Pancreas (tissue), 10 donors: ENCODE results near the gene NIPA2. TPM values are rescaled to one million over a fixed set of nuclear protein-coding genes. Genes with fewer than 3 reads are reported as not detected.

Experiments used
- ATAC-seq, 4 donors: fragments of 200-7000 bp; cut with Tn5 transposase; one replicate each; pipeline versions ENCODE4 v1.8.0 to v1.9.1; 2020; ENCODE audit warnings: mild to moderate bottlenecking in 4 of 4, moderate library complexity in 4 of 4
- DNase-seq, 6 donors: peaks; one replicate each; pipeline ENCODE4 v3.0.0-alpha.2; 2020
- FAIRE-seq: peaks from 2 replicates; lab custom pipeline; 2012; peaks lifted over from hg19 to GRCh38; lab: Jason Lieb, UNC
- H3K27ac ChIP-seq, 4 donors: fragments of 200-600 bp; sonication (generic); 1 replicate in 3 of 4; 2 replicates in 1 of 4; pipeline versions ENCODE4 v1.5.0 to v1.8.0; 2020
- H3K27me3 ChIP-seq, 4 donors: fragments of 200-600 bp; one replicate each; pipeline ENCODE4 v1.8.0; 2021
- H3K36me3 ChIP-seq, 3 donors: fragments of 200-600 bp; sonication (generic) in 1 of 3; one replicate each; pipeline versions ENCODE4 v1.5.0 to v1.8.0; 2020 to 2021
- H3K4me1 ChIP-seq, 3 donors: fragments of 200-600 bp; one replicate each; pipeline ENCODE4 v1.8.0; 2021
- H3K4me3 ChIP-seq, 4 donors: fragments of 200-600 bp; sonication (generic) in 2 of 4; one replicate each; pipeline versions ENCODE4 v1.5.0 to v1.8.0; 2020 to 2021
- H3K9me3 ChIP-seq, 4 donors: fragments of 200-600 bp; one replicate each; pipeline ENCODE4 v1.8.0; 2021
- CTCF ChIP-seq, 4 donors: fragments of 200-600 bp; sonication (generic) in 3 of 4; IDR thresholded peaks; one replicate each; pipeline versions ENCODE4 v1.5.0 to v1.8.0; 2021; ENCODE audit warnings: antibody characterized with exemption in 4 of 4
- WGBS, 2 donors: extraction: QIAGEN DNeasy Blood & Tissue Kit; methylation state at CpG; one replicate each; pipeline ENCODE4 v1.1.7; 2013; 5-methylcytosine and 5-hydroxymethylcytosine counted together
- intact Hi-C, 3 donors: fragments of 100-400 bp; cut with DNase I; formaldehyde crosslinking; loops; one replicate each; pipeline versions ENCODE4 v1.11.1 to v1.14.2; 2022
- polyA plus RNA-seq, 2 donors: library from polyadenylated mRNA; stranded (reverse); fragments of 200-250 nt; gene quantifications; one replicate each; pipeline ENCODE4 v1.2.3, GENCODE V29; 2013
- total RNA-seq, 6 donors: library from RNA; stranded (reverse); fragmentation: NEBNext Ultra II Directional in 4 of 6; extraction: Animal tissue kit (Norgen Biotek cat#: 25700) in 4 of 6; gene quantifications; one replicate each; pipeline versions ENCODE4 v1.2.1 to v1.2.4, GENCODE V29; 2021 to 2023
- donor health status: healthy with polysubstance abuse.
- donor health status: DM: no; HTN: no; CAD: no; lungs with moderate emphysema.
- donor health status: DM: no; HTN: no; CAD: no.
- donor health status: control.
- donor health status: control.
- donor health status: Bipolar disorder and iron deficiency.
- donor health status: DM: yes; HTN: yes; CAD: no.
- donor health status: DM: no; HTN: no; CAD: no.
- donor health status: DM: no; HTN: no; CAD: no.
- donor health status: DM: yes; HTN: yes; CAD: no.

Gene NIPA2
- total and polyA plus RNA-seq, 8 donors = 4.5 to 24.9 (median 16.6) TPM

- H3K27ac ChIP-seq = no peak overlapping the region
- H3K36me3 ChIP-seq = peaks cover 0 to 38% (median 11%) of the 10 kb centered on the region in 3 donors
- intact Hi-C loops = no loop called here
- FAIRE-seq (no peak), ATAC-seq (peak in 3 of 4 donors; percentile 21 to 40 (median 40)), DNase-seq (peak in 2 of 6 donors; percentile 25 to 30)
- no peak for TF ChIP-seq CTCF (IDR thresholded peaks at IDR 0.05)
- H3K4me1 ChIP-seq = no peaks in the 10 kb centered on the region
- 76 to 78% methylated on average over 19 of the region's 19 CpGs for WGBS, 2 donors
- H3K4me3 ChIP-seq = no peak overlapping the region
- no peaks in the 10 kb centered on the region for H3K9me3 ChIP-seq
- H3K27me3 ChIP-seq = no peaks in the 10 kb centered on the region
These were observed 42.7 kb downstream of the NIPA2 start for GRCh38 chr15:22880981-22881738.

- DNase-seq (no peak), ATAC-seq (no peak), FAIRE-seq (no peak)
- H3K4me3 ChIP-seq = no peak overlapping the region
- H3K27ac ChIP-seq = no peak overlapping the region
- intact Hi-C loops = no loop called here
- no peaks in the 10 kb centered on the region for H3K4me1 ChIP-seq
- H3K36me3 ChIP-seq = peaks cover 0 to 36% (median 11%) of the 10 kb centered on the region in 3 donors
- whole genome bisulfite sequencing, 2 donors = 96 to 97% methylated on average over 25 of the region's 25 CpGs
- no peaks in the 10 kb centered on the region for H3K27me3 ChIP-seq
- TF ChIP-seq CTCF (IDR thresholded peaks at IDR 0.05) = no peak
- H3K9me3 ChIP-seq = no peaks in the 10 kb centered on the region
These were observed 43.4 kb downstream of the NIPA2 start for GRCh38 chr15:22881739-22882440.

- ATAC-seq (no peak), FAIRE-seq (no peak), DNase-seq (no peak)
- Histone ChIP-seq H3K27ac (no peak overlapping the region), H3K36me3 (peaks cover 0 to 32% (median 11%) of the 10 kb centered on the region in 3 donors), H3K27me3 (no peaks in the 10 kb centered on the region), H3K4me3 (no peak overlapping the region), H3K4me1 (no peaks in the 10 kb centered on the region), H3K9me3 (no peaks in the 10 kb centered on the region)
- intact Hi-C loops = no loop called here
- no peak for TF ChIP-seq CTCF (IDR thresholded peaks at IDR 0.05)
- 94 to 95% methylated on average over 12 to 13 of the region's 13 CpGs for WGBS, 2 donors
These were observed 44.7 kb downstream of the NIPA2 start for GRCh38 chr15:22883196-22883595.

GRCh38 chr15:22884344-22884743 lies 45.9 kb downstream of the NIPA2 start:
- ATAC-seq (no peak), FAIRE-seq (no peak), DNase-seq (no peak)
- H3K4me3 ChIP-seq = no peak overlapping the region
- peaks cover 0 to 30% (median 11%) of the 10 kb centered on the region in 3 donors for H3K36me3 ChIP-seq
- no peaks in the 10 kb centered on the region for H3K27me3 ChIP-seq
- intact Hi-C loops = no loop called here
- WGBS, 2 donors = 81 to 88% methylated on average over 1 of the region's 1 CpG
- TF ChIP-seq CTCF (IDR thresholded peaks at IDR 0.05) = peak in 1 of 4 donors; percentile 7
- H3K4me1 ChIP-seq = no peaks in the 10 kb centered on the region
- H3K9me3 ChIP-seq = no peaks in the 10 kb centered on the region
- no peak overlapping the region for H3K27ac ChIP-seq
